WTC11 (cell line): Measurements from ENCODE around the gene TMEFF2.

Experiments
- SP1 ChIP-seq: sonication (generic); formaldehyde crosslinking; conservative IDR thresholded peaks from 2 replicates; pipeline ENCODE4 v1.8.1; 2022; ENCODE audit warnings: missing genetic modification reagents
- TF ChIP-seq, protein P1 (sequence below): sonication (generic); formaldehyde crosslinking; IDR thresholded peaks from 2 replicates; pipeline ENCODE4 v1.8.1; 2023; ENCODE audit warnings: mild to moderate bottlenecking, missing genetic modification reagents
- TF ChIP-seq, protein P2 (sequence below): fragments of 200-600 bp; IDR thresholded peaks from 2 replicates; pipeline ENCODE4 v1.8.0; 2022; ENCODE audit warnings: antibody characterized with exemption
- TF ChIP-seq, protein P3 (sequence below): sonication (generic); formaldehyde crosslinking; IDR thresholded peaks from 2 replicates; pipeline ENCODE4 v1.8.1; 2023; ENCODE audit warnings: mild to moderate bottlenecking, missing genetic modification reagents

DNA sequence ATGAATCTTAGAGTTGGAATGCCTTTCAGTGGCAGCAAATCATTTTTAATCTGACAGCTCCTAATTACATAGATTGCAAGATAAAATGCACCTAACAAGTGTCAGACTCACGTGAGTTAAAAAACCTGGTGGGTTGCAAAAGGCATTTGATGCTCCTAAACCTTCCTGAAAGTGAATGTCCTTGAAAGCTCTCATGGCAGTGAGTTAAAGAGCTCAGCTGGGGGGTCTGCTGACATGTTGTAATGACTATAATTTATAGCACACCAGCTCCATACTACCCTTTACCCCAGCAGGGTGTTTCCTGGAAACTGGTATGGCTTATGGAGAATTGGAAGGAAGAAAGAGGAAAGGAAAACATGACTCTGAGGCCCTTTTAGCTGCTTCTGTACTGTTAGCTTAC lies 256.0 kb downstream of the TMEFF2 start:
- TF ChIP-seq, protein P1, sequence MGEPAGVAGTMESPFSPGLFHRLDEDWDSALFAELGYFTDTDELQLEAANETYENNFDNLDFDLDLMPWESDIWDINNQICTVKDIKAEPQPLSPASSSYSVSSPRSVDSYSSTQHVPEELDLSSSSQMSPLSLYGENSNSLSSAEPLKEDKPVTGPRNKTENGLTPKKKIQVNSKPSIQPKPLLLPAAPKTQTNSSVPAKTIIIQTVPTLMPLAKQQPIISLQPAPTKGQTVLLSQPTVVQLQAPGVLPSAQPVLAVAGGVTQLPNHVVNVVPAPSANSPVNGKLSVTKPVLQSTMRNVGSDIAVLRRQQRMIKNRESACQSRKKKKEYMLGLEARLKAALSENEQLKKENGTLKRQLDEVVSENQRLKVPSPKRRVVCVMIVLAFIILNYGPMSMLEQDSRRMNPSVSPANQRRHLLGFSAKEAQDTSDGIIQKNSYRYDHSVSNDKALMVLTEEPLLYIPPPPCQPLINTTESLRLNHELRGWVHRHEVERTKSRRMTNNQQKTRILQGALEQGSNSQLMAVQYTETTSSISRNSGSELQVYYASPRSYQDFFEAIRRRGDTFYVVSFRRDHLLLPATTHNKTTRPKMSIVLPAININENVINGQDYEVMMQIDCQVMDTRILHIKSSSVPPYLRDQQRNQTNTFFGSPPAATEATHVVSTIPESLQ: no peak
- TF ChIP-seq, protein P2, sequence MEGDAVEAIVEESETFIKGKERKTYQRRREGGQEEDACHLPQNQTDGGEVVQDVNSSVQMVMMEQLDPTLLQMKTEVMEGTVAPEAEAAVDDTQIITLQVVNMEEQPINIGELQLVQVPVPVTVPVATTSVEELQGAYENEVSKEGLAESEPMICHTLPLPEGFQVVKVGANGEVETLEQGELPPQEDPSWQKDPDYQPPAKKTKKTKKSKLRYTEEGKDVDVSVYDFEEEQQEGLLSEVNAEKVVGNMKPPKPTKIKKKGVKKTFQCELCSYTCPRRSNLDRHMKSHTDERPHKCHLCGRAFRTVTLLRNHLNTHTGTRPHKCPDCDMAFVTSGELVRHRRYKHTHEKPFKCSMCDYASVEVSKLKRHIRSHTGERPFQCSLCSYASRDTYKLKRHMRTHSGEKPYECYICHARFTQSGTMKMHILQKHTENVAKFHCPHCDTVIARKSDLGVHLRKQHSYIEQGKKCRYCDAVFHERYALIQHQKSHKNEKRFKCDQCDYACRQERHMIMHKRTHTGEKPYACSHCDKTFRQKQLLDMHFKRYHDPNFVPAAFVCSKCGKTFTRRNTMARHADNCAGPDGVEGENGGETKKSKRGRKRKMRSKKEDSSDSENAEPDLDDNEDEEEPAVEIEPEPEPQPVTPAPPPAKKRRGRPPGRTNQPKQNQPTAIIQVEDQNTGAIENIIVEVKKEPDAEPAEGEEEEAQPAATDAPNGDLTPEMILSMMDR: no peak
- TF ChIP-seq, protein P3, sequence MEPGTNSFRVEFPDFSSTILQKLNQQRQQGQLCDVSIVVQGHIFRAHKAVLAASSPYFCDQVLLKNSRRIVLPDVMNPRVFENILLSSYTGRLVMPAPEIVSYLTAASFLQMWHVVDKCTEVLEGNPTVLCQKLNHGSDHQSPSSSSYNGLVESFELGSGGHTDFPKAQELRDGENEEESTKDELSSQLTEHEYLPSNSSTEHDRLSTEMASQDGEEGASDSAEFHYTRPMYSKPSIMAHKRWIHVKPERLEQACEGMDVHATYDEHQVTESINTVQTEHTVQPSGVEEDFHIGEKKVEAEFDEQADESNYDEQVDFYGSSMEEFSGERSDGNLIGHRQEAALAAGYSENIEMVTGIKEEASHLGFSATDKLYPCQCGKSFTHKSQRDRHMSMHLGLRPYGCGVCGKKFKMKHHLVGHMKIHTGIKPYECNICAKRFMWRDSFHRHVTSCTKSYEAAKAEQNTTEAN (CRISPR knock-in tag): no peak
- TF ChIP-seq SP1: no peak
